Fibroblast of lung (primary cell): ENCODE data around the gene HOXD4. TPM values are rescaled to one million over a fixed set of nuclear protein-coding genes. Genes with fewer than 3 reads are reported as not detected.

Experiments used
- DNase-seq, 2 donors: peaks; one replicate each; pipeline versions ENCODE4 v3.0.0 to v3.0.0-alpha.2; 2010; ENCODE audit warnings: low read depth in 2 of 2
- H2AFZ ChIP-seq: 2 replicates; pipeline ENCODE4 v1.5.1; 2012; ENCODE audit warnings: low read length, control low read depth, inconsistent platforms
- H3K27ac ChIP-seq: 2 replicates; pipeline ENCODE4 v1.5.1; 2011; ENCODE audit warnings: low read length, control low read depth; ENCODE audit not compliant: insufficient read depth
- H3K27me3 ChIP-seq: 2 replicates; pipeline ENCODE4 v1.5.1; 2011; ENCODE audit warnings: mild to moderate bottlenecking, low read length; ENCODE audit not compliant: control insufficient read depth, insufficient read depth
- H3K36me3 ChIP-seq: 2 replicates; pipeline ENCODE4 v1.5.1; 2011; ENCODE audit warnings: low read length; ENCODE audit not compliant: control insufficient read depth, insufficient read depth
- H3K4me1 ChIP-seq: 2 replicates; pipeline ENCODE4 v1.5.1; 2011; ENCODE audit warnings: low read length; ENCODE audit not compliant: control insufficient read depth, insufficient read depth; ENCODE audit errors: extremely low read depth
- H3K4me2 ChIP-seq: 2 replicates; pipeline ENCODE4 v1.5.1; 2011; ENCODE audit warnings: low read length, control low read depth; ENCODE audit not compliant: insufficient read depth; ENCODE audit errors: extremely low read depth
- H3K4me3 ChIP-seq, 4 experiments: fragments of 200-600 bp in 1 of 4; sonication (generic) in 1 of 4; replicated peaks in 1 of 4; 2 replicates each; pipeline ENCODE4 v1.5.1; 2011 to 2016; ENCODE audit warnings: low read length in 4 of 4, low read depth in 3 of 4, mild to moderate bottlenecking in 3 of 4, control low read depth in 2 of 4, inconsistent platforms in 1 of 4, mixed read lengths in 1 of 4; ENCODE audit not compliant: insufficient read depth in 1 of 4; ENCODE audit errors: control extremely low read depth in 1 of 4
- H3K79me2 ChIP-seq: 2 replicates; pipeline ENCODE4 v1.5.1; 2012; ENCODE audit warnings: mild to moderate bottlenecking, low read length, inconsistent platforms; ENCODE audit not compliant: control insufficient read depth, insufficient read depth
- H3K9ac ChIP-seq: 2 replicates; pipeline ENCODE4 v1.5.1; 2011; ENCODE audit warnings: mild to moderate bottlenecking, low read length, control low read depth; ENCODE audit not compliant: insufficient read depth
- H3K9me3 ChIP-seq: 2 replicates; pipeline ENCODE4 v1.5.1; 2012; ENCODE audit warnings: low read depth, low read length; ENCODE audit not compliant: control insufficient read depth, insufficient read depth
- H4K20me1 ChIP-seq: 2 replicates; pipeline ENCODE4 v1.5.1; 2011; ENCODE audit warnings: low read length; ENCODE audit not compliant: control insufficient read depth, insufficient read depth; ENCODE audit errors: extremely low read depth
- CTCF ChIP-seq, 2 donors: IDR thresholded peaks in 1 of 2; conservative IDR thresholded peaks in 1 of 2; 1 replicate in 1 of 2; 2 replicates in 1 of 2; pipeline ENCODE4 v1.5.1; 2011 to 2012; ENCODE audit warnings: low read length in 2 of 2, control low read depth in 1 of 2, inconsistent platforms in 1 of 2, low read depth in 1 of 2, mild to moderate bottlenecking in 1 of 2
- EZH2 ChIP-seq: IDR thresholded peaks from 2 replicates; pipeline ENCODE4 v1.5.1; 2012; ENCODE audit warnings: low read length, control low read depth, mild to moderate bottlenecking; ENCODE audit errors: missing control alignments
- polyA plus RNA-seq, 2 donors: library from polyadenylated mRNA; depleted of rRNA in 1 of 2; stranded (reverse) in 1 of 2; unstranded in 1 of 2; fragments of >200 nt; gene quantifications; 2 replicates each; pipeline ENCODE4 v1.2.1, GENCODE V29; 2011 to 2012; ENCODE audit warnings: missing spikeins in 1 of 2
- total RNA-seq: library from RNA; depleted of rRNA; stranded (reverse); fragments of >200 nt; gene quantifications from 2 replicates; pipeline ENCODE4 v1.2.1, GENCODE V29; 2014

The HOXD4 gene
- total and polyA plus RNA-seq, 2 donors (not counting 1 experiment from before 2014, with no cell fraction given), result not detected

- Histone ChIP-seq H3K79me2 (no peaks in the 10 kb centered on the region), H3K9me3 (no peaks in the 10 kb centered on the region), H2AFZ (no peak overlapping the region), H3K36me3 (no peaks in the 10 kb centered on the region), H3K27ac (no peak overlapping the region), H4K20me1 (no peaks in the 10 kb centered on the region), H3K4me3 (peak overlapping the region in 1 of 4 experiments; percentile 7), H3K4me2 (no peak overlapping the region), H3K4me1 (no peaks in the 10 kb centered on the region), H3K9ac (no peak overlapping the region), H3K27me3 (peaks cover 72% of the 10 kb centered on the region)
- TF ChIP-seq EZH2 (peak; percentile 83), CTCF (conservative IDR thresholded peaks at IDR 0.05 in 1 of 2, IDR thresholded peaks at IDR 0.05 in 1 of 2; ENCODE audit: low read depth in 1 of 2, low read length in 2 of 2) (no peak)
- DNase-seq, result no peak
Observed at GRCh38 chr2:176130147-176130956, 21.0 kb upstream of the HOXD4 start.

- Histone ChIP-seq H3K4me2 (no peak overlapping the region), H3K4me3 (no peak overlapping the region), H3K27ac (no peak overlapping the region), H2AFZ (no peak overlapping the region), H3K9ac (no peak overlapping the region), H3K9me3 (no peaks in the 10 kb centered on the region), H3K4me1 (no peaks in the 10 kb centered on the region), H3K36me3 (no peaks in the 10 kb centered on the region), H4K20me1 (no peaks in the 10 kb centered on the region), H3K27me3 (peaks cover 73% of the 10 kb centered on the region), H3K79me2 (no peaks in the 10 kb centered on the region)
- no peak for DNase-seq
- TF ChIP-seq CTCF (conservative IDR thresholded peaks at IDR 0.05 in 1 of 2, IDR thresholded peaks at IDR 0.05 in 1 of 2; ENCODE audit: low read depth in 1 of 2, low read length in 2 of 2) (no peak), EZH2 (no peak)
Observed at GRCh38 chr2:176130957-176131847, 20.1 kb upstream of the HOXD4 start.

- Histone ChIP-seq H3K27ac (no peak overlapping the region), H3K4me1 (no peaks in the 10 kb centered on the region), H3K36me3 (no peaks in the 10 kb centered on the region), H3K27me3 (peaks cover 76% of the 10 kb centered on the region), H2AFZ (no peak overlapping the region), H3K4me3 (peak overlapping the region in 1 of 4 experiments; percentile 47), H3K9ac (no peak overlapping the region), H3K79me2 (no peaks in the 10 kb centered on the region), H3K4me2 (peak overlapping the region; percentile 15), H3K9me3 (no peaks in the 10 kb centered on the region), H4K20me1 (no peaks in the 10 kb centered on the region)
- TF ChIP-seq EZH2 (no peak), CTCF (conservative IDR thresholded peaks at IDR 0.05 in 1 of 2, IDR thresholded peaks at IDR 0.05 in 1 of 2; ENCODE audit: low read depth in 1 of 2, low read length in 2 of 2) (no peak)
- DNase-seq, result no peak
Observed at GRCh38 chr2:176131848-176132158, 19.5 kb upstream of the HOXD4 start.
